ENCODE data around the gene LRRK1. TPM values are rescaled to one million over a fixed set of nuclear protein-coding genes. Genes with fewer than 3 reads are reported as not detected.

The LRRK1 gene
- total RNA-seq, 4 donors from 2014 or later = 5.7 to 12.0 (median 10.0) TPM

- H3K4me1 ChIP-seq = no peaks in the 10 kb centered on the region
- no peak overlapping the region for H3K27ac ChIP-seq
- no peaks in the 10 kb centered on the region for H3K27me3 ChIP-seq
- intact Hi-C loops (cut with DNase I) = no loop called here
- no peak overlapping the region for H3K4me3 ChIP-seq
- DNase-seq = no peak
- peaks cover 0 to 42% (median 5%) of the 10 kb centered on the region in 3 donors for H3K36me3 ChIP-seq
- H3K9me3 ChIP-seq = no peaks in the 10 kb centered on the region
- 89 to 90% methylated on average over 6 of the region's 6 CpGs for WGBS, 2 donors
- TF ChIP-seq POLR2A (IDR thresholded peaks at IDR 0.05) = no peak
- TF ChIP-seq CTCF (IDR thresholded peaks at IDR 0.05) = no peak
These were observed 119.3 kb downstream of the LRRK1 start for GRCh38 chr15:101038327-101039003.

- Histone ChIP-seq H3K4me1 (no peaks in the 10 kb centered on the region), H3K36me3 (peaks cover 4 to 49% (median 5%) of the 10 kb centered on the region in 3 donors), H3K27ac (no peak overlapping the region), H3K4me3 (no peak overlapping the region), H3K9me3 (no peaks in the 10 kb centered on the region), H3K27me3 (no peaks in the 10 kb centered on the region)
- intact Hi-C loops (cut with DNase I) = no loop called here
- TF ChIP-seq CTCF (IDR thresholded peaks at IDR 0.05) (no peak), POLR2A (IDR thresholded peaks at IDR 0.05) (no peak)
- WGBS, 2 donors = 84 to 87% methylated on average over 3 of the region's 3 CpGs
- no peak for DNase-seq
These were observed 120.3 kb downstream of the LRRK1 start for GRCh38 chr15:101039461-101039860.

- TF ChIP-seq CTCF (IDR thresholded peaks at IDR 0.05) (no peak), POLR2A (IDR thresholded peaks at IDR 0.05) (no peak)
- Histone ChIP-seq H3K4me1 (peaks cover 0 to 9% (median 0%) of the 10 kb centered on the region in 3 donors), H3K27ac (no peak overlapping the region), H3K27me3 (no peaks in the 10 kb centered on the region), H3K36me3 (peaks cover 4 to 66% (median 5%) of the 10 kb centered on the region in 3 donors), H3K4me3 (no peak overlapping the region), H3K9me3 (no peaks in the 10 kb centered on the region)
- 93 to 100% methylated on average over 4 of the region's 4 CpGs for WGBS, 2 donors
- no peak for DNase-seq
- intact Hi-C loops (cut with DNase I) = no loop called here
These were observed 123.2 kb downstream of the LRRK1 start for GRCh38 chr15:101042320-101042719.

- DNase-seq = no peak
- intact Hi-C loops (cut with DNase I) = no loop called here
- no peaks in the 10 kb centered on the region for H3K27me3 ChIP-seq
- no peak overlapping the region for H3K27ac ChIP-seq
- WGBS, 2 donors = 96 to 100% methylated on average over 3 to 4 of the region's 5 CpGs
- no peak overlapping the region for H3K4me3 ChIP-seq
- peaks cover 0 to 9% (median 0%) of the 10 kb centered on the region in 3 donors for H3K4me1 ChIP-seq
- H3K9me3 ChIP-seq = no peaks in the 10 kb centered on the region
- TF ChIP-seq POLR2A (IDR thresholded peaks at IDR 0.05) = no peak
- no peak for TF ChIP-seq CTCF (IDR thresholded peaks at IDR 0.05)
- H3K36me3 ChIP-seq = peaks cover 4 to 62% (median 5%) of the 10 kb centered on the region in 3 donors
These were observed 123.9 kb downstream of the LRRK1 start for GRCh38 chr15:101043011-101043410.

- Histone ChIP-seq H3K4me3 (no peak overlapping the region), H3K9me3 (no peaks in the 10 kb centered on the region), H3K27ac (no peak overlapping the region), H3K36me3 (peaks cover 4 to 63% (median 5%) of the 10 kb centered on the region in 3 donors), H3K4me1 (peaks cover 0 to 9% (median 0%) of the 10 kb centered on the region in 3 donors), H3K27me3 (no peaks in the 10 kb centered on the region)
- DNase-seq = no peak
- TF ChIP-seq CTCF (IDR thresholded peaks at IDR 0.05) (no peak), POLR2A (IDR thresholded peaks at IDR 0.05) (no peak)
- 95 to 96% methylated on average over 10 to 13 of the region's 13 CpGs for WGBS, 2 donors
- intact Hi-C loops (cut with DNase I) = no loop called here
These were observed 124.9 kb downstream of the LRRK1 start for GRCh38 chr15:101043911-101044624.

All from esophagus squamous epithelium (tissue), 5 donors.